Endothelial cell of umbilical vein (primary cell): ENCODE data around the gene DNAI2. TPM values are rescaled to one million over a fixed set of nuclear protein-coding genes. Genes with fewer than 3 reads are reported as not detected.

Experiments used
- BruUV-seq: library from RNA; stranded (reverse); fragments of 400-500 nt; replicated peaks from 2 replicates; lab custom pipeline; 2021; lab: Mats Ljungman, UMichigan
- CTCF ChIA-PET: fragments of 300-600, 350-600 bp; sonication (Branson Sonifier 250); formaldehyde crosslinking; loops from one replicate; lab custom pipeline; 2021; ENCODE audit warnings: antibody characterized with exemption, inconsistent platforms; lab: Charles Lee
- POLR2A ChIA-PET: fragments of 300-600, 350-600 bp; sonication (Branson Sonifier 250); formaldehyde crosslinking; loops from one replicate; lab custom pipeline; 2021; ENCODE audit warnings: antibody characterized with exemption, inconsistent platforms; lab: Charles Lee
- DNase-seq: peaks from one replicate; pipeline ENCODE4 v3.0.0-alpha.2; 2011; ENCODE audit warnings: low read depth, low spot score
- FAIRE-seq: peaks from 2 replicates; lab custom pipeline; 2011; peaks lifted over from hg19 to GRCh38; lab: Jason Lieb, UNC
- H2AFZ ChIP-seq: 2 replicates; pipeline ENCODE4 v1.6.0; 2012; ENCODE audit warnings: low read depth, low read length, control low read depth, inconsistent platforms
- H3K27ac ChIP-seq: 2 replicates; pipeline ENCODE4 v1.5.1; 2011; ENCODE audit warnings: low read depth, mild to moderate bottlenecking, control low read depth, low read length, moderate library complexity; ENCODE audit not compliant: insufficient read depth
- H3K27me3 ChIP-seq, 2 experiments: 2 replicates each; pipeline versions ENCODE4 v1.6.0 to v1.6.1; 2011; ENCODE audit warnings: low read length in 2 of 2, mixed read lengths in 1 of 2; ENCODE audit not compliant: control insufficient read depth in 2 of 2, insufficient read depth in 2 of 2
- H3K36me3 ChIP-seq, 2 experiments: 2 replicates in 1 of 2; 3 replicates in 1 of 2; pipeline ENCODE4 v1.5.1; 2011; ENCODE audit warnings: low read length in 2 of 2, mild to moderate bottlenecking in 1 of 2, moderate library complexity in 1 of 2; ENCODE audit not compliant: control insufficient read depth in 2 of 2, insufficient read depth in 2 of 2; ENCODE audit errors: extremely low read depth in 1 of 2
- H3K4me1 ChIP-seq: 3 replicates; pipeline ENCODE4 v1.5.1; 2011; ENCODE audit warnings: mild to moderate bottlenecking, low read length; ENCODE audit not compliant: control insufficient read depth, insufficient read depth; ENCODE audit errors: extremely low read depth
- H3K4me2 ChIP-seq: 2 replicates; pipeline ENCODE4 v1.6.1; 2011; ENCODE audit warnings: low read length, control low read depth, mixed read lengths; ENCODE audit not compliant: insufficient read depth
- H3K4me3 ChIP-seq, 3 experiments: fragments of 200-600 bp in 1 of 3; sonication (generic), shearing (Covaris generic) in 1 of 3; replicated peaks in 1 of 3; 2 replicates each; pipeline ENCODE4 v1.5.1; 2011 to 2016; ENCODE audit warnings: control low read depth in 3 of 3, low read length in 3 of 3, mild to moderate bottlenecking in 2 of 3, inconsistent platforms in 1 of 3, low read depth in 1 of 3, moderate library complexity in 1 of 3; ENCODE audit not compliant: insufficient read depth in 1 of 3
- H3K79me2 ChIP-seq: 2 replicates; pipeline ENCODE4 v1.6.0; 2012; ENCODE audit warnings: low read length, inconsistent platforms; ENCODE audit not compliant: control insufficient read depth, insufficient read depth
- H3K9ac ChIP-seq: replicated peaks from 2 replicates; pipeline ENCODE3; 2011; ENCODE audit warnings: low read length, control low read depth; ENCODE audit not compliant: insufficient read depth; ENCODE audit errors: extremely low read depth
- H3K9me1 ChIP-seq: replicated peaks from 3 replicates; pipeline ENCODE4 v1.6.0; 2011; ENCODE audit warnings: mild to moderate bottlenecking, low read length; ENCODE audit not compliant: control insufficient read depth, insufficient read depth; ENCODE audit errors: extremely low read depth
- H3K9me3 ChIP-seq: replicated peaks from 2 replicates; pipeline ENCODE4 v1.5.1; 2012; ENCODE audit warnings: low read length, inconsistent platforms; ENCODE audit not compliant: control insufficient read depth, insufficient read depth
- H4K20me1 ChIP-seq: replicated peaks from 2 replicates; pipeline ENCODE3; 2011; ENCODE audit warnings: mild to moderate bottlenecking, low read length; ENCODE audit not compliant: control insufficient read depth, insufficient read depth; ENCODE audit errors: extremely low read depth
- EZH2 ChIP-seq: IDR thresholded peaks from 2 replicates; pipeline ENCODE4 v1.6.1; 2012; ENCODE audit warnings: borderline replicate concordance, low read depth, mild to moderate bottlenecking, moderate library complexity, low read length, inconsistent platforms; ENCODE audit not compliant: severe bottlenecking
- FOS ChIP-seq: IDR thresholded peaks from 2 replicates; pipeline ENCODE4 v1.6.1; 2011; ENCODE audit warnings: mild to moderate bottlenecking, low read length, moderate library complexity, borderline replicate concordance; ENCODE audit not compliant: insufficient read depth
- GATA2 ChIP-seq: IDR thresholded peaks from 2 replicates; pipeline ENCODE4 v1.7.0; 2011; ENCODE audit warnings: low read depth, mild to moderate bottlenecking, moderate library complexity, mixed read lengths, low read length; ENCODE audit not compliant: insufficient read length, insufficient read depth
- JUN ChIP-seq: IDR thresholded peaks from 2 replicates; pipeline ENCODE4 v1.6.1; 2011; ENCODE audit warnings: borderline replicate concordance, low read depth; ENCODE audit not compliant: insufficient read length, insufficient read depth
- MAX ChIP-seq: IDR thresholded peaks from 2 replicates; pipeline ENCODE4 v1.6.1; 2011; ENCODE audit not compliant: insufficient read depth, insufficient read length
- MYC ChIP-seq: IDR thresholded peaks from one replicate; pipeline ENCODE4 v1.6.1; 2011; ENCODE audit warnings: mild to moderate bottlenecking, low read depth, low read length
- POLR2A ChIP-seq: IDR thresholded peaks from 2 replicates; pipeline ENCODE4 v1.6.1; 2012; ENCODE audit warnings: low read depth, mild to moderate bottlenecking, control low read depth, low read length
- POLR2AphosphoS5 ChIP-seq: IDR thresholded peaks from 2 replicates; pipeline ENCODE4 v1.6.1; 2012; ENCODE audit warnings: low read depth, mild to moderate bottlenecking, control low read depth, low read length, moderate library complexity; ENCODE audit not compliant: insufficient read depth
- dilution Hi-C: fragments of 300-500 bp; cut with MboI; formaldehyde crosslinking; loops from one replicate; pipeline ENCODE4 v1.15.0; 2019; ENCODE audit warnings: low sequenced_read_pairs; ENCODE audit not compliant: extremely low pct_ligation_motif_present
- intact Hi-C: fragments of 100-400 bp; cut with micrococcal nuclease; formaldehyde crosslinking; loops from one replicate; pipeline ENCODE4 v1.10.0; 2022
- polyA plus RNA-seq, 4 experiments: library from polyadenylated mRNA; depleted of rRNA in 3 of 4; stranded (reverse) in 3 of 4; unstranded in 1 of 4; fragments of >200 nt; gene quantifications; 2 replicates each; pipeline versions ENCODE4 v1.2.1 to v1.2.3, GENCODE V29; 2011 to 2012; ENCODE audit warnings: missing spikeins in 1 of 4
- total RNA-seq: library from RNA; stranded (reverse); gene quantifications from 2 replicates; pipeline ENCODE4 v1.2.3, GENCODE V29; 2021
- TF ChIP-seq, protein P1 (sequence below), 2 donors: IDR thresholded peaks; 1 replicate in 1 of 2; 2 replicates in 1 of 2; pipeline ENCODE4 v1.5.1; 2011; ENCODE audit warnings: low read length in 2 of 2, mild to moderate bottlenecking in 2 of 2, moderate library complexity in 2 of 2, control low read depth in 1 of 2, inconsistent platforms in 1 of 2, low read depth in 1 of 2; ENCODE audit not compliant: insufficient read depth in 1 of 2; ENCODE audit errors: extremely low read depth in 1 of 2

DNAI2 gene
- total and polyA plus RNA-seq, 2 donors (not counting 3 experiments of a cell fraction or from before 2014, with no cell fraction given), result not detected

DNA sequence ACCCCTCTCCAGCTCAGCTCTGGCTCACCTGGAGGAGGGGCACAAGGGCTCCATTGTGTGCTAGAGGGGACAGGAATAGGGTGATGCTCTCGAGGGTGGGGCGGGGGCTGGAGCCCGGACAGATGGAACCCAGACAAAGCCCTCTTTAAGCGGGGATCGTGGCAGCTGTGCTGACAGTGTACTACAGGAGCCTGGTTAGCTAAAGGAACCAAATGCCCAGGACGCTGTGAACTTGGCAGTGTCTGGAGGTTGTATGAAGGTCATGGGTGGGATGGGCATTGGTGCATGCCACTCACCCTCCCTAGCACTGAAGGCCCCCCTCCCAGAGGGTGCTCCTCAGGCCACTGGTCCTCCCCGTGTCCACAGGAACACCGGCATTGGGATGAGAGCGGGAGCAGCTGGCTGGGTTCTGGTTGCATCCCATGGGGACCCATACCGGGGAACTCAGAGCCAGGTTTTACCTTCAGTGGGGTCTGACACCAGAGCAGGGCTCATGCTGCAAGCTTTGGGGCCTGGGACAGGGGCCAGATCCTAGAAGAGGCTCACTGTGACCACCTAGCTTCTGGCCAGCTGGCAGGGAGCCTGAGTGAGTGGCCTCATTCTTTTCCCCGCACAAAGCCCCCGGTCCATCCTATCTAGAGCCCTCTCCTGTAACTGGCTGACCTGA is 63.9 kb downstream of the DNAI2 start:
- BruUV-seq, result no TSS peak
- CTCF ChIA-PET, result interaction anchor here (1.5 kb wide), 1 partner anchor 30 kb away, joined by 6 read pairs; no protein-coding TSS in a partner anchor
- H3K9ac ChIP-seq, result no peak overlapping the region
- no peaks in the 10 kb centered on the region for H3K9me3 ChIP-seq
- no peak for FAIRE-seq
- no peak overlapping the region for H3K27ac ChIP-seq
- H3K79me2 ChIP-seq, result no peaks in the 10 kb centered on the region
- H3K4me1 ChIP-seq, result no peaks in the 10 kb centered on the region
- no peaks in the 10 kb centered on the region for H3K27me3 ChIP-seq
- intact Hi-C loops (no loop called here), dilution Hi-C loops (no loop called here)
- H2AFZ ChIP-seq, result no peak overlapping the region
- H3K4me2 ChIP-seq, result no peak overlapping the region
- no peak for DNase-seq
- no peaks in the 10 kb centered on the region for H4K20me1 ChIP-seq
- no peaks in the 10 kb centered on the region for H3K36me3 ChIP-seq
- POLR2A ChIA-PET, result no interaction called here
- H3K4me3 ChIP-seq, result no peak overlapping the region
- H3K9me1 ChIP-seq, result no peaks in the 10 kb centered on the region
- TF ChIP-seq JUN (no peak), MAX (no peak), EZH2 (no peak), MYC (no peak), FOS (no peak), GATA2 (no peak), POLR2AphosphoS5 (no peak), POLR2A (no peak)
- TF ChIP-seq, protein P1, sequence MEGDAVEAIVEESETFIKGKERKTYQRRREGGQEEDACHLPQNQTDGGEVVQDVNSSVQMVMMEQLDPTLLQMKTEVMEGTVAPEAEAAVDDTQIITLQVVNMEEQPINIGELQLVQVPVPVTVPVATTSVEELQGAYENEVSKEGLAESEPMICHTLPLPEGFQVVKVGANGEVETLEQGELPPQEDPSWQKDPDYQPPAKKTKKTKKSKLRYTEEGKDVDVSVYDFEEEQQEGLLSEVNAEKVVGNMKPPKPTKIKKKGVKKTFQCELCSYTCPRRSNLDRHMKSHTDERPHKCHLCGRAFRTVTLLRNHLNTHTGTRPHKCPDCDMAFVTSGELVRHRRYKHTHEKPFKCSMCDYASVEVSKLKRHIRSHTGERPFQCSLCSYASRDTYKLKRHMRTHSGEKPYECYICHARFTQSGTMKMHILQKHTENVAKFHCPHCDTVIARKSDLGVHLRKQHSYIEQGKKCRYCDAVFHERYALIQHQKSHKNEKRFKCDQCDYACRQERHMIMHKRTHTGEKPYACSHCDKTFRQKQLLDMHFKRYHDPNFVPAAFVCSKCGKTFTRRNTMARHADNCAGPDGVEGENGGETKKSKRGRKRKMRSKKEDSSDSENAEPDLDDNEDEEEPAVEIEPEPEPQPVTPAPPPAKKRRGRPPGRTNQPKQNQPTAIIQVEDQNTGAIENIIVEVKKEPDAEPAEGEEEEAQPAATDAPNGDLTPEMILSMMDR (IDR thresholded peaks at IDR 0.05; ENCODE audit: extremely low read depth in 1 of 2, insufficient read depth in 1 of 2, low read depth in 1 of 2, low read length in 2 of 2), result no peak
